B cell (primary cell): ENCODE measurements around the gene CCDC171.

Source experiments
- EZH2 ChIP-seq: IDR thresholded peaks from 2 replicates; pipeline ENCODE4 v1.6.1; 2012; ENCODE audit warnings: borderline replicate concordance, low read depth, mild to moderate bottlenecking, moderate library complexity, low read length; ENCODE audit not compliant: insufficient read depth, poor library complexity, severe bottlenecking
- TF ChIP-seq, protein P1 (sequence below): fragments of 200-600 bp; IDR thresholded peaks from one replicate; pipeline ENCODE4 v1.8.0; 2022; ENCODE audit warnings: antibody characterized with exemption, mild to moderate bottlenecking

GRCh38 chr9:15584379-15584778, 31.5 kb downstream of the CCDC171 start:
- TF ChIP-seq, protein P1, sequence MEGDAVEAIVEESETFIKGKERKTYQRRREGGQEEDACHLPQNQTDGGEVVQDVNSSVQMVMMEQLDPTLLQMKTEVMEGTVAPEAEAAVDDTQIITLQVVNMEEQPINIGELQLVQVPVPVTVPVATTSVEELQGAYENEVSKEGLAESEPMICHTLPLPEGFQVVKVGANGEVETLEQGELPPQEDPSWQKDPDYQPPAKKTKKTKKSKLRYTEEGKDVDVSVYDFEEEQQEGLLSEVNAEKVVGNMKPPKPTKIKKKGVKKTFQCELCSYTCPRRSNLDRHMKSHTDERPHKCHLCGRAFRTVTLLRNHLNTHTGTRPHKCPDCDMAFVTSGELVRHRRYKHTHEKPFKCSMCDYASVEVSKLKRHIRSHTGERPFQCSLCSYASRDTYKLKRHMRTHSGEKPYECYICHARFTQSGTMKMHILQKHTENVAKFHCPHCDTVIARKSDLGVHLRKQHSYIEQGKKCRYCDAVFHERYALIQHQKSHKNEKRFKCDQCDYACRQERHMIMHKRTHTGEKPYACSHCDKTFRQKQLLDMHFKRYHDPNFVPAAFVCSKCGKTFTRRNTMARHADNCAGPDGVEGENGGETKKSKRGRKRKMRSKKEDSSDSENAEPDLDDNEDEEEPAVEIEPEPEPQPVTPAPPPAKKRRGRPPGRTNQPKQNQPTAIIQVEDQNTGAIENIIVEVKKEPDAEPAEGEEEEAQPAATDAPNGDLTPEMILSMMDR: no peak
- no peak for TF ChIP-seq EZH2
